Liver (tissue), 9 donors: Measurements from ENCODE around the gene PLS1. TPM values are rescaled to one million over a fixed set of nuclear protein-coding genes. Genes with fewer than 3 reads are reported as not detected.
"Not testable (repeated sequence)": the region's sequence is repeated elsewhere in the genome, so short reads cannot be mapped to it uniquely, and the experiment has no call there.

Experiments
- DNase-seq: peaks from one replicate; pipeline ENCODE4 v3.0.0-alpha.2; 2017; ENCODE audit warnings: low spot score
- H3K27ac ChIP-seq, 2 donors: one replicate each; pipeline ENCODE4 v1.7.0; 2013; ENCODE audit warnings: inconsistent platforms in 2 of 2, low read length in 2 of 2, control low read depth in 1 of 2, low read depth in 1 of 2, mild to moderate bottlenecking in 1 of 2
- H3K27me3 ChIP-seq, 4 donors: one replicate each; pipeline versions ENCODE4 v1.6.1 to v1.7.0; 2013; ENCODE audit warnings: low read length in 3 of 4, inconsistent platforms in 1 of 4, mild to moderate bottlenecking in 1 of 4, moderate library complexity in 1 of 4; ENCODE audit not compliant: control insufficient read depth in 4 of 4, insufficient read depth in 4 of 4
- H3K36me3 ChIP-seq, 4 donors: one replicate each; pipeline versions ENCODE4 v1.6.1 to v1.7.0; 2013; ENCODE audit warnings: low read length in 3 of 4, mild to moderate bottlenecking in 3 of 4, low read depth in 1 of 4, moderate library complexity in 1 of 4; ENCODE audit not compliant: control insufficient read depth in 4 of 4, insufficient read depth in 3 of 4
- H3K4me1 ChIP-seq, 4 donors: one replicate each; pipeline versions ENCODE4 v1.6.1 to v1.7.0; 2013; ENCODE audit warnings: low read length in 3 of 4, mild to moderate bottlenecking in 3 of 4, moderate library complexity in 1 of 4; ENCODE audit not compliant: control insufficient read depth in 4 of 4, insufficient read depth in 4 of 4
- H3K4me3 ChIP-seq, 3 donors: one replicate each; pipeline versions ENCODE4 v1.6.1 to v1.7.0; 2013; ENCODE audit warnings: low read length in 3 of 3, control low read depth in 1 of 3, low read depth in 1 of 3, mild to moderate bottlenecking in 1 of 3
- H3K9ac ChIP-seq, 2 donors: one replicate each; pipeline ENCODE4 v1.7.0; 2013; ENCODE audit warnings: low read length in 2 of 2, mild to moderate bottlenecking in 2 of 2, moderate library complexity in 2 of 2, control low read depth in 1 of 2, low read depth in 1 of 2
- H3K9me3 ChIP-seq, 4 donors: one replicate each; pipeline versions ENCODE4 v1.6.1 to v1.7.0; 2013; ENCODE audit warnings: low read length in 3 of 4; ENCODE audit not compliant: control insufficient read depth in 4 of 4
- EGR1 ChIP-seq, 2 donors: IDR thresholded peaks; 2 replicates each; pipeline ENCODE4 v1.6.1; 2016 to 2018; ENCODE audit warnings: antibody characterized with exemption in 2 of 2, low read depth in 2 of 2
- FOXA1 ChIP-seq: IDR thresholded peaks from 2 replicates; pipeline ENCODE4 v1.6.1; 2016; ENCODE audit warnings: antibody characterized with exemption
- FOXA2 ChIP-seq: IDR thresholded peaks from 2 replicates; pipeline ENCODE4 v1.6.1; 2016; ENCODE audit warnings: antibody characterized with exemption
- GABPA ChIP-seq, 2 donors: IDR thresholded peaks in 1 of 2; conservative IDR thresholded peaks in 1 of 2; 2 replicates each; pipeline ENCODE4 v1.6.1; 2016; ENCODE audit warnings: antibody characterized with exemption in 2 of 2, mild to moderate bottlenecking in 1 of 2, moderate library complexity in 1 of 2
- HNF4A ChIP-seq, 2 donors: conservative IDR thresholded peaks; 2 replicates each; pipeline ENCODE4 v1.6.1; 2016; ENCODE audit warnings: antibody characterized with exemption in 2 of 2, mild to moderate bottlenecking in 2 of 2
- HNF4G ChIP-seq: IDR thresholded peaks from 2 replicates; pipeline ENCODE4 v1.6.1; 2016; ENCODE audit warnings: antibody characterized with exemption
- RAD21 ChIP-seq, 2 donors: IDR thresholded peaks; 2 replicates each; pipeline ENCODE4 v1.6.1; 2016; ENCODE audit warnings: antibody characterized with exemption in 2 of 2, mild to moderate bottlenecking in 2 of 2
- RXRA ChIP-seq, 2 donors: IDR thresholded peaks; 2 replicates each; pipeline ENCODE4 v1.6.1; 2017 to 2018; ENCODE audit warnings: antibody characterized with exemption in 2 of 2, mild to moderate bottlenecking in 1 of 2
- SP1 ChIP-seq: IDR thresholded peaks from 2 replicates; pipeline ENCODE4 v1.6.1; 2018; ENCODE audit warnings: antibody characterized with exemption, mild to moderate bottlenecking
- TAF1 ChIP-seq: conservative IDR thresholded peaks from 2 replicates; pipeline ENCODE4 v1.6.1; 2016; ENCODE audit warnings: antibody characterized with exemption, mild to moderate bottlenecking
- YY1 ChIP-seq: IDR thresholded peaks from 2 replicates; pipeline ENCODE4 v1.6.1; 2016; ENCODE audit warnings: antibody characterized with exemption, mild to moderate bottlenecking
- whole genome bisulfite sequencing: extraction: QIAGEN DNeasy Blood & Tissue Kit; methylation state at CpG from one replicate; pipeline ENCODE4 v1.1.7; 2013; 5-methylcytosine and 5-hydroxymethylcytosine counted together
- polyA plus RNA-seq, 2 donors: library from polyadenylated mRNA; stranded (reverse) in 1 of 2; unstranded in 1 of 2; fragments of 200-250 nt in 1 of 2; fragments of >200 nt in 1 of 2; fragmentation: Nextera tagmentation in 1 of 2; extraction: Ambion mirVana in 1 of 2; gene quantifications; one replicate each; pipeline versions ENCODE4 v1.2.1 to v1.2.3, GENCODE V29; 2013 to 2015
- total RNA-seq, 2 donors: library from RNA; depleted of rRNA; stranded (reverse); fragments of >200 nt; gene quantifications; one replicate each; pipeline ENCODE4 v1.2.3, GENCODE V29; 2014
- TF ChIP-seq, protein P1 (sequence below): IDR thresholded peaks from 2 replicates; pipeline ENCODE4 v1.6.1; 2016; ENCODE audit warnings: antibody characterized with exemption
- TF ChIP-seq, protein P2 (sequence below): IDR thresholded peaks from 2 replicates; pipeline ENCODE4 v1.6.1; 2016; ENCODE audit warnings: antibody characterized with exemption
- TF ChIP-seq, protein P3 (sequence below): IDR thresholded peaks from 2 replicates; pipeline ENCODE4 v1.6.1; 2016; ENCODE audit warnings: antibody characterized with exemption
- TF ChIP-seq, protein P4 (sequence below): IDR thresholded peaks from 2 replicates; pipeline ENCODE4 v1.6.1; 2016; ENCODE audit warnings: antibody characterized with exemption, mild to moderate bottlenecking
- TF ChIP-seq, protein P5 (sequence below): fragments of 150-350 bp; IDR thresholded peaks from 2 replicates; pipeline ENCODE4 v1.5.1; 2017; ENCODE audit warnings: improper control_type of control experiment, low read depth, low read length; ENCODE audit not compliant: missing input control
- donor health status: healthy.
- donor health status: healthy.
- donor health status: healthy.
- donor health status: healthy.
- donor health status: healthy.

The PLS1 gene
- total and polyA plus RNA-seq, 4 donors: 7.2 to 21.9 (median 10.1) TPM

DNA sequence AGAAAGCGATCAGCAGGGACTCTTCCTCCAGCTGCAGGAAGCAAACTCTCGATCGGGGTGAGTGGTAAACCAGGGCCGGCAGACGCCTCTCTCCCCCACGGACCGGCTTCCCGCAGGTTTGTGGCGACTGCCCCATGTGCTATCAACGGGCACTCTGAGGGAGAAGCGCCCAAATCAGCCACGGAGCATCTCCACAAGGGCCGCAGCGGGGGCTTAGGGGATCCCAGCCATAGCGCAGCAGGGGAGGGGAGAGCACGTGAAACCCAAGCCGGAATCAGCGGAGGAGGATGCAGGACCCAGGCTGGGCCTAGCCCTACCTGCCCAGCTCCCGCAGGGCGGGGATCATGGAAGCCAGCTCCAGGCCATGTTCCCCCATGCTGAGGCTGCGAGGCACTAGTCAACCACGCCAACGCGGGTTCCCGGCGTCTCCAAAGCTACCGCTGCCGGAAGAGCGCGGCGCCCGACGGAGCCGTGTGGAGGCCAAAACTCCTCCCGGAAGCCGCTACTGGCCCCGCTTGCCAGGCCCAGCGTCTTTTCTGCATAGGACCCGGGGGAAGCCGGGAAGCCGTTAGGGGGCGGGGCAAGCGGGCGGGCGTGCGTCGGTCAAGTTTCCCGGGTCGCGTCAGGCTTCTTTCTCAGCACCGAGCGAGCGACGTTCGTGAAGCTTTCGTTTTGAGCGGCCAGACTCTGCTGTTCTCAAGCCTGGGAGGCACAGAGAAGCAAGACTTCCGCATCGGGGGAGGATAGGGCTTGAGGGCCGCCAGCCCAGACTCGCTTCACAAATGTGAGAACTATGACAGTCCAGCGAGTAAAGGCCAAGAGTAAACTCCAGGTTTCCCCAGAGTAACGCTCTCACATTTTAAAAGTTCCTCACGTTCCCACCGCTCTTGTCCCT, 17.6 kb upstream of the PLS1 start, which contains the start of gene ATR (continued):
- TF ChIP-seq SP1 (peak; percentile 82), RXRA (IDR thresholded peaks at IDR 0.05) (peak; percentile 70 to 82)
- TF ChIP-seq, protein P1, sequence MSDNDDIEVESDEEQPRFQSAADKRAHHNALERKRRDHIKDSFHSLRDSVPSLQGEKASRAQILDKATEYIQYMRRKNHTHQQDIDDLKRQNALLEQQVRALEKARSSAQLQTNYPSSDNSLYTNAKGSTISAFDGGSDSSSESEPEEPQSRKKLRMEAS: peak; percentile 92
- TF ChIP-seq, protein P2, sequence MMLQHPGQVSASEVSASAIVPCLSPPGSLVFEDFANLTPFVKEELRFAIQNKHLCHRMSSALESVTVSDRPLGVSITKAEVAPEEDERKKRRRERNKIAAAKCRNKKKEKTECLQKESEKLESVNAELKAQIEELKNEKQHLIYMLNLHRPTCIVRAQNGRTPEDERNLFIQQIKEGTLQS: peak; percentile 45

DNA sequence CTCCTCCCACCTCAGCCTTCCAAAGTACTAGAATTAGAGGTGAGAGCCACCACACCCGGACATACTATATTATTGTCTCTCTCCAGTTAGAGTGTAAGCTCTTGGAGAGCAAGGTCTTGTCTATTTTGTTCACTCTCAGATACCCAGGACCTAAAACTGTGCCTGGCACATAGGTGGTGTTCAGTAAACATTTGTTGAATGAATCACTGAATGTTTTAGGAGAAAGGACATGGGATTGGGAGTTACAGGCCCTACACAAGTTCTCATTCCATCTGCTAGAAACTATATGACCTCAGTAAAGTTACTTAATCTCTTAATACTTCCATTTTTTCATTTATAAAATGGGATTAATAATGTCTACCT, 16.2 kb upstream of the PLS1 start:
- Histone ChIP-seq H3K4me3 (no peak overlapping the region), H3K27me3 (no peaks in the 10 kb centered on the region), H3K27ac (no peak overlapping the region), H3K4me1 (peaks cover 2 to 19% (median 7%) of the 10 kb centered on the region in 4 donors), H3K9me3 (no peaks in the 10 kb centered on the region), H3K36me3 (no peaks in the 10 kb centered on the region), H3K9ac (no peak overlapping the region)
- DNase-seq: no peak
- 97% methylated on average over 1 of the region's 1 CpG for WGBS
- TF ChIP-seq SP1: no peak
- TF ChIP-seq RAD21 (IDR thresholded peaks at IDR 0.05): no peak
- TF ChIP-seq, protein P2: no peak
- TF ChIP-seq FOXA1: no peak
- TF ChIP-seq RXRA (IDR thresholded peaks at IDR 0.05): no peak
- no peak for TF ChIP-seq TAF1
- TF ChIP-seq, protein P1: no peak
- TF ChIP-seq FOXA2: no peak
- no peak for TF ChIP-seq YY1
- TF ChIP-seq HNF4G: no peak
- TF ChIP-seq, protein P3, sequence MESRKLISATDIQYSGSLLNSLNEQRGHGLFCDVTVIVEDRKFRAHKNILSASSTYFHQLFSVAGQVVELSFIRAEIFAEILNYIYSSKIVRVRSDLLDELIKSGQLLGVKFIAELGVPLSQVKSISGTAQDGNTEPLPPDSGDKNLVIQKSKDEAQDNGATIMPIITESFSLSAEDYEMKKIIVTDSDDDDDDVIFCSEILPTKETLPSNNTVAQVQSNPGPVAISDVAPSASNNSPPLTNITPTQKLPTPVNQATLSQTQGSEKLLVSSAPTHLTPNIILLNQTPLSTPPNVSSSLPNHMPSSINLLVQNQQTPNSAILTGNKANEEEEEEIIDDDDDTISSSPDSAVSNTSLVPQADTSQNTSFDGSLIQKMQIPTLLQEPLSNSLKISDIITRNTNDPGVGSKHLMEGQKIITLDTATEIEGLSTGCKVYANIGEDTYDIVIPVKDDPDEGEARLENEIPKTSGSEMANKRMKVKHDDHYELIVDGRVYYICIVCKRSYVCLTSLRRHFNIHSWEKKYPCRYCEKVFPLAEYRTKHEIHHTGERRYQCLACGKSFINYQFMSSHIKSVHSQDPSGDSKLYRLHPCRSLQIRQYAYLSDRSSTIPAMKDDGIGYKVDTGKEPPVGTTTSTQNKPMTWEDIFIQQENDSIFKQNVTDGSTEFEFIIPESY: no peak
- no peak for TF ChIP-seq EGR1 (IDR thresholded peaks at IDR 0.05; ENCODE audit: low read depth in 2 of 2)
- TF ChIP-seq, protein P4, sequence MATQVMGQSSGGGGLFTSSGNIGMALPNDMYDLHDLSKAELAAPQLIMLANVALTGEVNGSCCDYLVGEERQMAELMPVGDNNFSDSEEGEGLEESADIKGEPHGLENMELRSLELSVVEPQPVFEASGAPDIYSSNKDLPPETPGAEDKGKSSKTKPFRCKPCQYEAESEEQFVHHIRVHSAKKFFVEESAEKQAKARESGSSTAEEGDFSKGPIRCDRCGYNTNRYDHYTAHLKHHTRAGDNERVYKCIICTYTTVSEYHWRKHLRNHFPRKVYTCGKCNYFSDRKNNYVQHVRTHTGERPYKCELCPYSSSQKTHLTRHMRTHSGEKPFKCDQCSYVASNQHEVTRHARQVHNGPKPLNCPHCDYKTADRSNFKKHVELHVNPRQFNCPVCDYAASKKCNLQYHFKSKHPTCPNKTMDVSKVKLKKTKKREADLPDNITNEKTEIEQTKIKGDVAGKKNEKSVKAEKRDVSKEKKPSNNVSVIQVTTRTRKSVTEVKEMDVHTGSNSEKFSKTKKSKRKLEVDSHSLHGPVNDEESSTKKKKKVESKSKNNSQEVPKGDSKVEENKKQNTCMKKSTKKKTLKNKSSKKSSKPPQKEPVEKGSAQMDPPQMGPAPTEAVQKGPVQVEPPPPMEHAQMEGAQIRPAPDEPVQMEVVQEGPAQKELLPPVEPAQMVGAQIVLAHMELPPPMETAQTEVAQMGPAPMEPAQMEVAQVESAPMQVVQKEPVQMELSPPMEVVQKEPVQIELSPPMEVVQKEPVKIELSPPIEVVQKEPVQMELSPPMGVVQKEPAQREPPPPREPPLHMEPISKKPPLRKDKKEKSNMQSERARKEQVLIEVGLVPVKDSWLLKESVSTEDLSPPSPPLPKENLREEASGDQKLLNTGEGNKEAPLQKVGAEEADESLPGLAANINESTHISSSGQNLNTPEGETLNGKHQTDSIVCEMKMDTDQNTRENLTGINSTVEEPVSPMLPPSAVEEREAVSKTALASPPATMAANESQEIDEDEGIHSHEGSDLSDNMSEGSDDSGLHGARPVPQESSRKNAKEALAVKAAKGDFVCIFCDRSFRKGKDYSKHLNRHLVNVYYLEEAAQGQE: no peak
- no peak for TF ChIP-seq GABPA (IDR thresholded peaks at IDR 0.05 in 1 of 2, conservative IDR thresholded peaks at IDR 0.05 in 1 of 2)
- no peak for TF ChIP-seq HNF4A (conservative IDR thresholded peaks at IDR 0.05)
- TF ChIP-seq, protein P5, sequence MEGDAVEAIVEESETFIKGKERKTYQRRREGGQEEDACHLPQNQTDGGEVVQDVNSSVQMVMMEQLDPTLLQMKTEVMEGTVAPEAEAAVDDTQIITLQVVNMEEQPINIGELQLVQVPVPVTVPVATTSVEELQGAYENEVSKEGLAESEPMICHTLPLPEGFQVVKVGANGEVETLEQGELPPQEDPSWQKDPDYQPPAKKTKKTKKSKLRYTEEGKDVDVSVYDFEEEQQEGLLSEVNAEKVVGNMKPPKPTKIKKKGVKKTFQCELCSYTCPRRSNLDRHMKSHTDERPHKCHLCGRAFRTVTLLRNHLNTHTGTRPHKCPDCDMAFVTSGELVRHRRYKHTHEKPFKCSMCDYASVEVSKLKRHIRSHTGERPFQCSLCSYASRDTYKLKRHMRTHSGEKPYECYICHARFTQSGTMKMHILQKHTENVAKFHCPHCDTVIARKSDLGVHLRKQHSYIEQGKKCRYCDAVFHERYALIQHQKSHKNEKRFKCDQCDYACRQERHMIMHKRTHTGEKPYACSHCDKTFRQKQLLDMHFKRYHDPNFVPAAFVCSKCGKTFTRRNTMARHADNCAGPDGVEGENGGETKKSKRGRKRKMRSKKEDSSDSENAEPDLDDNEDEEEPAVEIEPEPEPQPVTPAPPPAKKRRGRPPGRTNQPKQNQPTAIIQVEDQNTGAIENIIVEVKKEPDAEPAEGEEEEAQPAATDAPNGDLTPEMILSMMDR: no peak

DNA sequence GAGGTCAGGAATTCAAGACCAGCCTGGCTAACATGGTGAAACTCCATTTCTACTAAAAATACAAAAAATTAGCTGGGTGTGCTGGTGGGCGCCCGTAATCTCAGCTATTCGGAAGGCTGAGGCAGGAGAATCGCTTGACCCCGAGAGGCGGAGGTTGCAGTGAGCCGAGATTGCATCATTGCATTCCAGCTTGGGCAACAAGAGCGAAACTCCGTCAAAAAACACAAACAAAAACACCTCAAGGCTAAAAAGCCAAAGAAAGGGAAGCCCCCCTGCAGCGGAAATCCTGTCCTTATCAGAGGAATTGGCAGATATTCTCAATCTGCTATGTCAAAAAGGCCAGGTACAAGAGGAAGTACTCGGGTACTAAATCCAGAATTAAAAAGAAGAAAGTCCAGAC, 15.1 kb upstream of the PLS1 start:
- not testable (repeated sequence) for H3K4me3 ChIP-seq, DNase-seq, H3K9ac ChIP-seq, H3K36me3 ChIP-seq, H3K27ac ChIP-seq, H3K9me3 ChIP-seq, H3K27me3 ChIP-seq
- peaks cover 2 to 19% (median 7%) of the 10 kb centered on the region in 4 donors for H3K4me1 ChIP-seq
- WGBS: 66% methylated on average over 11 of the region's 11 CpGs
